WTC11 (cell line): ENCODE measurements around the gene KIR2DL3.

Experiments used
- MXD4 ChIP-seq: fragments of 250-450 bp; sonication (Bioruptor Pico); IDR thresholded peaks from 2 replicates; pipeline ENCODE4 v1.8.0; 2021; ENCODE audit warnings: mild to moderate bottlenecking, moderate library complexity, borderline replicate concordance
- NFYB ChIP-seq: sonication (generic); formaldehyde crosslinking; conservative IDR thresholded peaks from 2 replicates; pipeline ENCODE4 v1.8.0; 2022; ENCODE audit warnings: low read depth, missing genetic modification reagents
- SP1 ChIP-seq: sonication (generic); formaldehyde crosslinking; conservative IDR thresholded peaks from 2 replicates; pipeline ENCODE4 v1.8.1; 2022; ENCODE audit warnings: missing genetic modification reagents
- TEAD4 ChIP-seq: sonication (generic); formaldehyde crosslinking; IDR thresholded peaks from 2 replicates; pipeline ENCODE4 v1.8.0; 2022; ENCODE audit warnings: mild to moderate bottlenecking, missing genetic modification reagents
- TF ChIP-seq, protein P1 (sequence below): sonication (generic); formaldehyde crosslinking; IDR thresholded peaks from 2 replicates; pipeline ENCODE4 v1.8.1; 2023; ENCODE audit warnings: mild to moderate bottlenecking, missing genetic modification reagents, moderate library complexity

DNA sequence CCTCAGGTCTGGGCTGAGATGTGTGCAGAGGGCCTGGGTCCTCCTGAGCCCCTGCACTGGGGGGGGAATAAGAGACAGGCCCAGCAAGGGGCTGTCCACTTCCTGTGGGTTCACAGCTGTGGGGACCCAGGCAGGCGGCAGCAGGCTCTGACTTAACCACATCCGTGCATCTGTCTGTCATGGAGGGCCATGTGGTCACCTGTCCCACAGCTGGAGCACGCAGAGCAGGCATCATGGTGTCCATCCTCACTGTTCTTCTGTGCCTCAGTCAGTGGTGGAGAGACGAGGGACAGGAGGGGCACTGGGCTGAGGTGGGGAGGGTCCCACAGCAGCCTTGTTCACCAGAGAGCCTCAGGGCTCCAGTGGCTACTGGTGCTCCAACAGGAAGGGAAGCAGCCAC, 30.4 kb upstream of the KIR2DL3 start:
- no peak for TF ChIP-seq NFYB (CRISPR knock-in tag)
- no peak for TF ChIP-seq SP1 (CRISPR knock-in tag)
- TF ChIP-seq, protein P1, sequence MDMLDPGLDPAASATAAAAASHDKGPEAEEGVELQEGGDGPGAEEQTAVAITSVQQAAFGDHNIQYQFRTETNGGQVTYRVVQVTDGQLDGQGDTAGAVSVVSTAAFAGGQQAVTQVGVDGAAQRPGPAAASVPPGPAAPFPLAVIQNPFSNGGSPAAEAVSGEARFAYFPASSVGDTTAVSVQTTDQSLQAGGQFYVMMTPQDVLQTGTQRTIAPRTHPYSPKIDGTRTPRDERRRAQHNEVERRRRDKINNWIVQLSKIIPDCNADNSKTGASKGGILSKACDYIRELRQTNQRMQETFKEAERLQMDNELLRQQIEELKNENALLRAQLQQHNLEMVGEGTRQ (CRISPR knock-in tag), result no peak
- TF ChIP-seq TEAD4, result no peak
- TF ChIP-seq MXD4 (CRISPR knock-in tag), result no peak
